Endothelial cell of umbilical vein (primary cell): ENCODE results near the gene SHCBP1L.

Source experiments
- EZH2 ChIP-seq: IDR thresholded peaks from 2 replicates; pipeline ENCODE4 v1.6.1; 2012; ENCODE audit warnings: borderline replicate concordance, low read depth, mild to moderate bottlenecking, moderate library complexity, low read length, inconsistent platforms; ENCODE audit not compliant: severe bottlenecking
- FOS ChIP-seq: IDR thresholded peaks from 2 replicates; pipeline ENCODE4 v1.6.1; 2011; ENCODE audit warnings: mild to moderate bottlenecking, low read length, moderate library complexity, borderline replicate concordance; ENCODE audit not compliant: insufficient read depth
- MAX ChIP-seq: IDR thresholded peaks from 2 replicates; pipeline ENCODE4 v1.6.1; 2011; ENCODE audit not compliant: insufficient read depth, insufficient read length
- POLR2A ChIP-seq: IDR thresholded peaks from 2 replicates; pipeline ENCODE4 v1.6.1; 2012; ENCODE audit warnings: low read depth, mild to moderate bottlenecking, control low read depth, low read length
- POLR2AphosphoS5 ChIP-seq: IDR thresholded peaks from 2 replicates; pipeline ENCODE4 v1.6.1; 2012; ENCODE audit warnings: low read depth, mild to moderate bottlenecking, control low read depth, low read length, moderate library complexity; ENCODE audit not compliant: insufficient read depth
- TF ChIP-seq, protein P1 (sequence below), 2 donors: IDR thresholded peaks; 1 replicate in 1 of 2; 2 replicates in 1 of 2; pipeline ENCODE4 v1.5.1; 2011; ENCODE audit warnings: low read length in 2 of 2, mild to moderate bottlenecking in 2 of 2, moderate library complexity in 2 of 2, control low read depth in 1 of 2, inconsistent platforms in 1 of 2, low read depth in 1 of 2; ENCODE audit not compliant: insufficient read depth in 1 of 2; ENCODE audit errors: extremely low read depth in 1 of 2

GRCh38 chr1:182977480-182977879, 24.5 kb upstream of the SHCBP1L start:
- TF ChIP-seq, protein P1, sequence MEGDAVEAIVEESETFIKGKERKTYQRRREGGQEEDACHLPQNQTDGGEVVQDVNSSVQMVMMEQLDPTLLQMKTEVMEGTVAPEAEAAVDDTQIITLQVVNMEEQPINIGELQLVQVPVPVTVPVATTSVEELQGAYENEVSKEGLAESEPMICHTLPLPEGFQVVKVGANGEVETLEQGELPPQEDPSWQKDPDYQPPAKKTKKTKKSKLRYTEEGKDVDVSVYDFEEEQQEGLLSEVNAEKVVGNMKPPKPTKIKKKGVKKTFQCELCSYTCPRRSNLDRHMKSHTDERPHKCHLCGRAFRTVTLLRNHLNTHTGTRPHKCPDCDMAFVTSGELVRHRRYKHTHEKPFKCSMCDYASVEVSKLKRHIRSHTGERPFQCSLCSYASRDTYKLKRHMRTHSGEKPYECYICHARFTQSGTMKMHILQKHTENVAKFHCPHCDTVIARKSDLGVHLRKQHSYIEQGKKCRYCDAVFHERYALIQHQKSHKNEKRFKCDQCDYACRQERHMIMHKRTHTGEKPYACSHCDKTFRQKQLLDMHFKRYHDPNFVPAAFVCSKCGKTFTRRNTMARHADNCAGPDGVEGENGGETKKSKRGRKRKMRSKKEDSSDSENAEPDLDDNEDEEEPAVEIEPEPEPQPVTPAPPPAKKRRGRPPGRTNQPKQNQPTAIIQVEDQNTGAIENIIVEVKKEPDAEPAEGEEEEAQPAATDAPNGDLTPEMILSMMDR (IDR thresholded peaks at IDR 0.05; ENCODE audit: extremely low read depth in 1 of 2, insufficient read depth in 1 of 2, low read depth in 1 of 2, low read length in 2 of 2) = no peak
- no peak for TF ChIP-seq POLR2A
- no peak for TF ChIP-seq FOS
- no peak for TF ChIP-seq EZH2
- TF ChIP-seq MAX = no peak
- TF ChIP-seq POLR2AphosphoS5 = no peak
